KOPT-K1 (cell line): ENCODE results near the gene CADM1.

Experiments
- H3K27ac ChIP-seq: fragments of 200-600 bp; sonication (generic); 2 replicates; pipeline ENCODE4 v1.5.1; 2016; ENCODE audit warnings: antibody characterized with exemption, mild to moderate bottlenecking, low read depth, low read length; ENCODE audit not compliant: poor library complexity, severe bottlenecking
- H3K36me3 ChIP-seq: fragments of 200-600 bp; sonication (generic); 2 replicates; pipeline ENCODE4 v1.5.1; 2017; ENCODE audit warnings: antibody characterized with exemption, mild to moderate bottlenecking, low read length, moderate library complexity; ENCODE audit not compliant: insufficient read depth
- H3K9me3 ChIP-seq: fragments of 200-600 bp; sonication (generic); 2 replicates; pipeline ENCODE4 v1.5.1; 2017; ENCODE audit warnings: antibody characterized with exemption, low read length, mild to moderate bottlenecking; ENCODE audit not compliant: insufficient read depth, poor library complexity, severe bottlenecking

The CADM1 gene

GRCh38 chr11:115146425-115146824, 357.8 kb downstream of the CADM1 start:
- Histone ChIP-seq H3K27ac (no peak overlapping the region), H3K36me3 (no peaks in the 10 kb centered on the region)

DNA sequence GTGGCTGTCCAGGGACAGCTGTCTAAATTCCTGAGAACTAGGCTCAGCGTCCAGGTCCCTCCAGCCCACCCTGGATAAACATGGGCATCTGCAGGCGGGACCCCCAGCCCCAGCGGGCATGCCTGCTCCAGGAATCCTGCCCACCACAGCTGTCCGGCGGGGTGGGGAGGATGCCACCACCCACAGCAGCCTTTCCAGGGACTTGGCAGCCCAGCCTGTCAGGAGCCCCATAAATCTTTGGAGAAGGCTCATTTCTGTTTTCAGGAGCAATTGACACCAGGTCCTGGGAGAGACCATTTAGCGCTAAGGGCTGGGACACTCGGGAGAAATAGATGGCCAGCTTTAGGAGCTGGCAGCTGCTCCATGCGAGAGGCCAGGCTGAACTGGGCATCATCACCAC, 358.9 kb downstream of the CADM1 start:
- H3K9me3 ChIP-seq = no peaks in the 10 kb centered on the region
- no peaks in the 10 kb centered on the region for H3K36me3 ChIP-seq
- H3K27ac ChIP-seq = no peak overlapping the region

More at GRCh38 chr11:115146425-115146824, 357.8 kb downstream of the CADM1 start:
- no peaks in the 10 kb centered on the region for H3K9me3 ChIP-seq

GRCh38 chr11:115144914-115145313, 359.3 kb downstream of the CADM1 start:
- no peaks in the 10 kb centered on the region for H3K36me3 ChIP-seq
- no peaks in the 10 kb centered on the region for H3K9me3 ChIP-seq
- no peak overlapping the region for H3K27ac ChIP-seq

GRCh38 chr11:115144014-115144413, 360.2 kb downstream of the CADM1 start:
- H3K27ac ChIP-seq = no peak overlapping the region
- H3K36me3 ChIP-seq = no peaks in the 10 kb centered on the region
- no peaks in the 10 kb centered on the region for H3K9me3 ChIP-seq

GRCh38 chr11:115141231-115142114, 362.7 kb downstream of the CADM1 start:
- Histone ChIP-seq H3K27ac (no peak overlapping the region), H3K9me3 (no peaks in the 10 kb centered on the region), H3K36me3 (no peaks in the 10 kb centered on the region)

- no peaks in the 10 kb centered on the region for H3K9me3 ChIP-seq
- H3K36me3 ChIP-seq = no peaks in the 10 kb centered on the region
- no peak overlapping the region for H3K27ac ChIP-seq
Observed at GRCh38 chr11:115135936-115136335, 368.3 kb downstream of the CADM1 start.

DNA sequence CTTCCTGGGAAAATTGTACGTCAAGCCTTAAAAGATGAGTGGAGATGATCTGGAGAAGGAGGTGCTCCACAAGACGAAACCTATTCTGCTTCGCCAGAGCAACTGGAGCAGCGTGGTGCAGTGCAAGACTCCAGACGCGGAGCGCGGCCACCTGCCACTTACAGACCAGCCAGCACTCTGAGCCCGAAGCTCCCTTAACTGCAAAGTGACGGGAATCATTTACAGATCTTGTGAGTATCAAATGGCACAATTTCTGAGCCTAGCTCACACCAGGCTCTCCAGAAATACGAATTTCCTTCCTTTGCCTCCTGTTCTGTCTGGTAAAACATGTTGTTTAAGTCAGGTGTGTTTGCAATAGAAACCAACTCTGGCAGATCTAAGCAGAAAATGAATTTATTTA, 369.3 kb downstream of the CADM1 start:
- H3K9me3 ChIP-seq = no peaks in the 10 kb centered on the region
- no peaks in the 10 kb centered on the region for H3K36me3 ChIP-seq
- no peak overlapping the region for H3K27ac ChIP-seq

GRCh38 chr11:115133475-115134209, 370.6 kb downstream of the CADM1 start:
- H3K9me3 ChIP-seq = no peaks in the 10 kb centered on the region
- H3K27ac ChIP-seq = no peak overlapping the region
- no peaks in the 10 kb centered on the region for H3K36me3 ChIP-seq

- Histone ChIP-seq H3K9me3 (no peaks in the 10 kb centered on the region), H3K27ac (no peak overlapping the region), H3K36me3 (no peaks in the 10 kb centered on the region)
Observed at GRCh38 chr11:115132436-115133228, 371.6 kb downstream of the CADM1 start.

DNA sequence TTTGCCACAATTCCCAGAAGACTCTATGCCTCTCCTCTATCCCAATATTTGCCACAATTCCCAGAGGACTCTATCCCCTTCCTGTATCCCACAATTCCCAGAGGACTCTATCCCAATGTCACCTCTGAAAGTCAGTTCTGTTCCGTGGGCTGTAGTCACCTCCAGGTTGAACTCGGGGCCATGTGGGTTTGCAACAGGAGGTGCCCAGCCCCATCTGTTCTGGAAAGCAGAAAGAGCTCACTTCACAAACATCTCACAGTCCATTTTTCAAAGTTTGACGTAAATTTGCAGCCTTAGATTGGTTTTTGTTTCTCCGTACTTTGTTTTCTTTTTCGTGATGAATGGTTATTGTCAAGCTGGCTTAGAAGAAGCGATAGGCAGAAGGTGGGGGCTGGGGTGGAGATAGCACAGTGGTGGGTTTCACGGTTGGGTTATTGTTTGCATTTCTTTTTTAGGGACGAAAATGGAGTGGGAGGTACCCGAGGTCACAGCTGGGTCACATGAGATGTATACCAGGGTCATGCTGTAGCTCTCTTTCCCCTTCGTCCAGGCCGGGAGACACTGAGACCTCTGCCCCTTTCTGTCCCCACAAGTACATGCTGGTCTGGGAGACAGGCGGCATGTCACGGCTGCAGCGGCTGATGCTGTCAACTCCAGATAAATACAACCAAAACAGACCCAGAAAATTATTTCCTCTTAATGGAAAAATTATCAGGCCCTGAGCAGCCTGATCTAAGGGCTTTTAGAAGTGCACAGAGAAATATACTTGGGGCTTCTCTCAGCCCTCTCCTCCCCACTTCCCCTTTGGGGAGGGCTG, 374.5 kb downstream of the CADM1 start:
- H3K27ac ChIP-seq = no peak overlapping the region
- no peaks in the 10 kb centered on the region for H3K9me3 ChIP-seq
- no peaks in the 10 kb centered on the region for H3K36me3 ChIP-seq

DNA sequence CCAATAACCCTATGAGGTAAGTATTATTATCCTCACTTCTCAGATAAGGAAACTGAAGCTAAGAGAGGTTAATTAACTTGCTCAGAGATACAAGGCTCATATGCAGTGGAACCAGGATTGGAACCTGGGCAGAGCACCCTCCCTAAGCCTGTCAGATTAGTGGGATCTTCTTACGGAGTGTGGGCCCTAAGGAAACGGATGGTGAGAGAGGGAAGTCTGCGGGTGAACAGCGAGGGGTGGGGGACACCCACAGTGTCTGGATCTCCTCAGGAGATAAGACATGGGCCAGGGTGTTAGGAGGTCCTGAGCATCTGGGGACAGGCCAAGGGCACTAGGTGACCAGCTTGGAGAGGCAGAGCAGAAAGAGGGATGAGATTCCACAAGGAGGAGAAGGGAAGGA, 376.0 kb downstream of the CADM1 start:
- Histone ChIP-seq H3K36me3 (no peaks in the 10 kb centered on the region), H3K27ac (no peak overlapping the region), H3K9me3 (no peaks in the 10 kb centered on the region)

DNA sequence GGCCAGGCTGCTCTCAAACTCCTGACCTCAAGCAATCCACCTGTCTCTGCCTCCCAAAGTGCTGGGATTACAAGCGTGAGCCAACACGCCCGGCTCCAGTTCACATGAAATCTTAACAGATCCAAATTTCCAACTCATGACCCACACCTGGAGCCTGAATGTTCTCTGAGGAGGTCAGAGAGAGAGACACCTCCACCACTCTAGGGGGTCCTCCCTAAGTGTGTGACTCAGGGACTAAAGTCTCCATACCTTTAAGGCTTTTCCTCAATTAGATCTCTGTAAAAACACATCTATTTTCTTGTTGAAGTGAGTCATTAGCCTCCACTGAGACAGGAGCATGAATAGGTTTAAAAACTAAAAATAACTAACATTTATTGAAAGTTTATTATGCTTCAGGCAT, 376.4 kb downstream of the CADM1 start:
- Histone ChIP-seq H3K36me3 (no peaks in the 10 kb centered on the region), H3K9me3 (no peaks in the 10 kb centered on the region), H3K27ac (no peak overlapping the region)

- Histone ChIP-seq H3K9me3 (no peaks in the 10 kb centered on the region), H3K27ac (no peak overlapping the region), H3K36me3 (no peaks in the 10 kb centered on the region)
Observed at GRCh38 chr11:115126515-115127208, 377.6 kb downstream of the CADM1 start.

- no peak overlapping the region for H3K27ac ChIP-seq
- H3K36me3 ChIP-seq = no peaks in the 10 kb centered on the region
- no peaks in the 10 kb centered on the region for H3K9me3 ChIP-seq
Observed at GRCh38 chr11:115126092-115126491, 378.1 kb downstream of the CADM1 start.
